Fibroblast of skin of back (primary cell): ENCODE measurements around the gene HTR3B. TPM values are rescaled to one million over a fixed set of nuclear protein-coding genes. Genes with fewer than 3 reads are reported as not detected.
"Not testable (repeated sequence)": the region's sequence is repeated elsewhere in the genome, so short reads cannot be mapped to it uniquely, and the experiment has no call there.

Experiments
- DNase-seq: peaks from one replicate; pipeline ENCODE4 v3.0.0-alpha.2; 2013
- polyA plus RNA-seq, 2 experiments: library from polyadenylated mRNA; unstranded; fragments of 120-200 nt; gene quantifications; one replicate each; pipeline ENCODE4 v1.2.1, GENCODE V29; 2013; ENCODE audit not compliant: insufficient read length in 2 of 2

The HTR3B gene
- polyA plus RNA-seq (2013, experiment 1 of 2; ENCODE audit: insufficient read length): not detected
- 0.06 TPM for polyA plus RNA-seq (2013, experiment 2 of 2; ENCODE audit: insufficient read length)

- DNase-seq: no peak
Measured at GRCh38 chr11:113904379-113905101, at the start of gene HTR3B. Gene HTR3B (plus strand): TSS chr11:113904796. CDS start chr11:113904934, 138 bp downstream.

- DNase-seq: no peak
Measured at GRCh38 chr11:113855803-113856202, 48.8 kb upstream of the HTR3B start.

- DNase-seq: no peak
Measured at GRCh38 chr11:113856966-113857759, 47.4 kb upstream of the HTR3B start.

GRCh38 chr11:113859665-113860064 lies 44.9 kb upstream of the HTR3B start:
- no peak for DNase-seq

DNA sequence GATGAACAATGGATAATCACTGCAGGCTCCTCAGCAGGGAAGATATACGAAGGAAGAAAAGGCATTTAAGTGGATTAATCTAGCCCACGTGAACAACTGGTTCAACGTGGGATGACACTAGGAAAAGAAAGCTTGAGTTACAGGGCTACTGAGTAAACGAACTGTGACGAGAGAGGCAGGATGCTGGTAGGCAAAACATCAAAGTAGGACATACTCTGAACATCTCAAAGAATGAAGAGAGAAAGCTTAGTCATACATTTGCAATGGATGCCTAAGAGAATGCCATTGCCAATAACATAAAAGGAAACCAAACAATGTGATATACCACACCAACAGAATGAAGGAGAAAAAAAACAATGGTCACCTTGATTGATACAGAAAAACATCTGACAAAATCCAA lies 42.2 kb upstream of the HTR3B start:
- peak; percentile 57 for DNase-seq

DNA sequence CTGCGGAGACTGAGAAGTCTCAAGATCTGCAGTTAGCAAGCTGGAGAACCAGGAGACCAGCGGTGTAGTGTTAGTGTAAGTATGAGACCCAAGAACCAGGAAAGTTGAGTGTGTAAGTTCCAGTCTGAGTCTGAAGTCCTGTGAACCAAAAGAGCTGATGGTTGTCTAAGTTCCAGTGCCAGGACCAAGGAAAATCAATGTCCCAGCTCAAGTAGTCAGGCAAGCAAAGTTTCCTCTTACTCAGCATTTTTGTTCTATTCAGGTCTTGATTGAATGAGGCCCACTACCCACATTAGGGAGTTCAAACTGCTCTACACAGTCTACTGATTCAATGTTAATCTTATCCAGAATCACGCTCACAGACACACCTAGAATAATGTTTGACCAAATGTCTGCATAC lies 40.2 kb upstream of the HTR3B start:
- no peak for DNase-seq

GRCh38 chr11:113865873-113866272 lies 38.7 kb upstream of the HTR3B start:
- DNase-seq: no peak

- no peak for DNase-seq
Measured at GRCh38 chr11:113867843-113868503, 36.6 kb upstream of the HTR3B start.

DNA sequence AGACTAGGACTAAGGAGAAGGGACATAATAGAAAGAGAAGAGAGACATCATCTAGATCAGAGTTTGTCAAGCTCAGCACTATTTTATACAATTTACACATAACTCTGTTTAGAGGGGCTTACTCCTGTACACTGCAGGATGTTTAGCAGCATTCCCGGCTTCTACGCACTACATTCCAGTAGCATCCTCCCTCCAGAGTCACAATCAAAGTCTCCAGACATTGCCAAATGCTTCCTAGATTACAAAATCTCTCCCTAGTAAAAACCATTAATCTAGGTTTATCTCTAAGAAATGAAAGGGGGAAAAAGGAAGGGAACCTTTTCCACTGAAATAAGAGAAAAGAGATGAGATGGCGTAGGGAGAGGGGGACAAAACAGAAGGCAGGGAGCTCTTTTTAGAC lies 33.3 kb upstream of the HTR3B start:
- DNase-seq: no peak

DNA sequence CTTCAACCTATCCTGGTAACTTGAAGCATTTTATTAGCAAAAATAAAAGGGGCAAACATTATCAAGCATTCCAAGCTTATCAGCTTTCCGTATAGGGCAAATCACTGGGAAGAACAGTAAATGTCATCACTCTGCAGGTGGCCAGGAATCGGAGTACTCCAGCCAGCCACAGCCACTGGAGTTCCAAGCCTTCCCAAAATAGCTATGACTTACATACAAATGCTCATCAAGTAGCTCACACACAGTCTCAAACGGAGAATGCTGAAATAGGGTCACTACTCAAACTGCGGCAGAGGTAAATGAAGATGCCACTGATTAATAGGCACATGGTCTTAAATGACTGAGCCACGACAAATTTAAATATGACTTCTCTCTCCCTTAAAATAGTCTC lies 31.4 kb upstream of the HTR3B start:
- peak; percentile 30 for DNase-seq

DNA sequence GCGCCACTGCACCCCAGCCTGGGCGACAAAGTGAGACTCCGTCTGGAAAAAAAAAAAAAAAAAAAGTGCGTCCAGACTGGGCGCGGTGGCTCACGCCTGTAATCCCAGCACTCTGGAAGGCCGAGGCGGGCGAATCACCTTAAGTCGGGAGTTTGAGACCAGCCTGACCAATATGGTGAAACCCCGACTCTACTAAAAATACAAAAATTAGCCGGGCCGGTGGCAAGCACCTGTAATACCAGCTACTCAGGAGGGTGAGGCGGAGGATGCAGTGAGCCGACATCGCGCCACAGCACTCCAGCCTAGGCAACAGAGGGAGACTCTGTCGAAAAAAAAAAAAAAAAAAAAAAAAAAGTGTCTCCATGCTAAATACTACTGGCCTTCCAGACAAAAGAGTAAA lies 30.5 kb upstream of the HTR3B start:
- no peak for DNase-seq

DNA sequence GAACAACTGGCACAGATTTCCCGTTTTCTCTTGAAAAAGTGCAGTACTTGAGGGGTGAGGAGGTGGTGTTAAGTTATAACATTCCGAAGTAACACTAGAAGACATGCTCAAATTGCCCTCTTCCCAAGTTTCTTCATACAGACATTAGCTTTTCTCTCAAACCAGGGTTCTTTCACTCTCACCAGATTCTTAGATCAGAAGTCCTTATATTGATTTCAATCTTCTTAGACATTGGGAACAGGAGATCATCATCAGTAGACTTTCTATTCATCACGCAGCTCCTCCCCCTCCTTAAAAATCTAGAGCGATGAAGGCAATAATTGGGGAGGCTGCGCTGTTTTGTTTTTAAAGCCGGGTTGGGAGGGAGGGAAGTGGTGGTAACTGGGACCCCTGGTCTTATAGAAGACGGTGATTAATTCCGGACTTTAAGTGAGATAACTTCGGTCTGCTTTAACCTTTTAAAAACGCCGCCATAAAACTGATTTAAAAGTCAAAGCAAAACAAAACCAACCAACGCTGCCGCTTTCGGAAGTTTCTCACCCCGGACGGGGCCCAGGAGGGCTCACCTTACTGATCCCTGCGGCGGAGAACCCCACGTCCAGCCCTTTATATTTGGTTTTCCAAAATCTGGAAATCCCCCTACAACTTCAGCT lies 29.9 kb upstream of the HTR3B start:
- peak; percentile 8 for DNase-seq

GRCh38 chr11:113875234-113876073 lies 29.1 kb upstream of the HTR3B start, which contains the start of gene USP28:
Gene USP28 (minus strand): TSS chr11:113875572. CDS start chr11:113875501, 71 bp downstream.
- DNase-seq: peak; percentile 95

DNA sequence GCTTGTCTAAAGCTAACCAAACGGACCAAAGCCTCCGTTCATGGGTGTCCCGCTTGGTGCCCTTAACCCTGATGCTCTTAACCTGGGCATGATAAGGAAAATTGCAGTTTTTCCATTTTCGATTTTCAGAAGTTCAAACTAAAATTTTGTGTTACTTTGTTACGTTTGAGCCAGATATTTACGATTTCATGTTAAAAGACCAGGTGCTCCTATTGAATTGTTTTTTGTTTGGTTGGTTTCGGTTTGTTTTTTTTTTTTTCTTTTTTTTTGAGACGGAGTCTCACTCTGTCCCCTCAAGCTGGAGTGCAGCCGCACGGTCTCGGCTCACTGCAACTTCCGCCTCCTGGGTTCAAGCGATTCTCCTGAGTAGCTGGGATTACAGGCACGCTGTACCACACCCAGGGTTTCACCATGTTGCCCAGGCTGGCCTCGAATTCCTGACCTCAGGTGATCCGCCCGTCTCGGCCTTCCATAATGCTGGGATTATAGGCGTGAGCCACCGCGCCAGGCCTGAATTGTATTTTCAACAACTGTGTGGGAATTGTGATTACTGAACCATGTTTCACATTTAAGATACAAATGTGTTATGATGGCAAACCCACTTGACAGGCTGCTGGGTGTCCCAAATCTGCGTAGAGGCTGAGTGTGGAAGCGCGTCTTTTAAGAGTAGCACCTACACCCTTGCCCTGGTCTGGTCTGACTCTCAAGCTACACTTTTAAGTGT lies 28.4 kb upstream of the HTR3B start:
- DNase-seq: no peak

DNA sequence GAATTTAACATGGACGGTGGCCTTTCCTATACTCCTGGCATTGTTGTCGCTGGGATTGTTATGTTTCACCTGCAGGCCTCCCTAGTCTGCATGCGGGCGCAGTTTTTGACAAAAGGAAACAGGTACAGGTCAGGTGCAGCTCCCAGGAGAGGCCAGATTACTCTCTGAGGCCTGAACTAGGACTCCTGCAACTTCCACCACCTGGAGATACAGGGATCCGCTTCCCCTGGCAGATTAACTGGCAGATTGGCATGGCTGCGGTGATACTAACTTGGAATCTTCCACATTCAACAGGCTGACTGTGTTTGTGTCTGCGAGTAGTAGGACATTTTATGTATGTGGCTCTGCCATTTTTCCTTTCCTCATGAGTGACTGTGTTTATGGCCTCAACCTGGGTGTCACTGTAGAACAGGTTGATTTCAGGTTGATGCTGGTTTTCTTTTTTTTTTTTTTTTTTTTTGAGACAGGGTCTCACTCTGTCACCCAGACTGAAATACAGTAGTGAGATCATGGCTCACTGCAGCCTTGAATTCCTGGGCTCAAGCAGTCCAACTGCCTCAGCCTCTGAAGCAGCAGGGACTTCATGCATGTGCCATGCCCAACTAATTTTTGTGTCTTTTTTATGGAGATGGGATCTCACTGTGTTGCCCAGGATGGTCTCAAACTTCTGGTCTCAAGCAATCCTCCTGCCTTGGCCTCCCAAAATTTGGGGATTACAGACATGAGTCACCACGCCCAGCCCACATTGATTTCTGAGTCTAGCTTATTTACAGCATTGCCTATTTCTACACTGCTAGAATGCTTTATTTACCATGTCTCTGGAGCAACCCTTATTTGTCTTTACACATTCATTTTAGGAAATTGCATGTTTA lies 27.6 kb upstream of the HTR3B start:
- no peak for DNase-seq

GRCh38 chr11:113877670-113878055 lies 26.9 kb upstream of the HTR3B start:
- no peak for DNase-seq

- not testable (repeated sequence) for DNase-seq
Measured at GRCh38 chr11:113879446-113879845, 25.1 kb upstream of the HTR3B start.

- DNase-seq: no peak
Measured at GRCh38 chr11:113880971-113881370, 23.6 kb upstream of the HTR3B start.

DNA sequence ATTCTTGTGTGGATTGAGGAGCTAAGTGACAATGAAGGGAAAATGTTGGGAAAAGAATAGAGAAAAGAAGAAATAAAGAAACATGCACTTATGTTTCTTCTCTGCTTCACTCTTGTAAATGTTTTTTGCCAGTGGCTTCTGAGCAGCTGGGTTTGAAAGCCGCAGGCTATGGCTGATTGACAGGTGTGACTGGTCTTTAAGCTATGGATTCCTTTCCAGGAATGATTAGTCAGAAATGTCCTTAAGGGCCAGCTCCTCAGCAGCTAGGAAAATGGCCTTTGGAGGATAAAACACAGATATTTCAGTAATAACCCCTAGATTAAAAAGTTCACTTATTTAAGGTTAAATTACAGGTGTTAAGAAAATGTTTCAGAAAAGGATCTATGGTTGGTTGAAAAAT lies 22.7 kb upstream of the HTR3B start:
- DNase-seq: peak; percentile 9

DNA sequence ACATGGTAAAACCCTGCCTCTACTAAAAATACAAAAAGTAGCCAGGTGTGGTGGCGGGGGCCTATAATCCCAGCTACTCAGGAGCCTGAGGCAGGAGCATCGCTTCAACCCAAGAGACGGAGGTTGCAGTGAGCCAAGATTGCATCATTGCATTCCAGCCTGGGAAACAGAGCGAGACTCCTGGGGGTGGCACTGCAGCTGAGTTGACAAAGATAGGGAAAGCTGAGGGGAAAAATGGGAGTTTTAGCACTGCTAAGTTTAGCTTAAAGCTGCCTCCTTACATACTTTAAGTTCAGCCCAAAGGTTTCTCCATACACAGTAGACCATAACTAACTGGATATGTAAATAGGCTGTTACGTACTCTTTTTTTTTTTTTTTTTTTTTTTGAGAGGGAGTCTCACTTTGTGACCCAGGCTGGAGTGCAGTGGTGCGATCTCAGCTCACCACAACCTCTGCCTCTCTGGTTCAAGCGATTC lies 20.2 kb upstream of the HTR3B start:
- peak; percentile 70 for DNase-seq
